Psoas muscle (tissue), 8 donors: Measurements from ENCODE around the gene TTYH1. TPM values are rescaled to one million over a fixed set of nuclear protein-coding genes. Genes with fewer than 3 reads are reported as not detected.

ENCODE experiments used
- ATAC-seq, 4 donors: fragments of 200-7000 bp; cut with Tn5 transposase; one replicate each; pipeline ENCODE4 v1.9.1; 2020; ENCODE audit warnings: moderate library complexity in 3 of 4, mild to moderate bottlenecking in 2 of 4
- DNase-seq, 2 donors: peaks; one replicate each; pipeline ENCODE4 v3.0.0-alpha.2; 2020
- H3K27ac ChIP-seq: fragments of 200-600 bp; one replicate; pipeline ENCODE4 v1.8.0; 2022
- H3K27me3 ChIP-seq, 3 donors: fragments of 200-600 bp in 1 of 3; one replicate each; pipeline versions ENCODE4 v1.6.1 to v1.8.0; 2013 to 2022; ENCODE audit warnings: low read length in 2 of 3, mild to moderate bottlenecking in 2 of 3, moderate library complexity in 1 of 3; ENCODE audit not compliant: insufficient read depth in 3 of 3
- H3K36me3 ChIP-seq, 2 donors: fragments of 200-600 bp in 1 of 2; one replicate each; pipeline versions ENCODE4 v1.6.1 to v1.8.0; 2013 to 2022; ENCODE audit warnings: low read depth in 1 of 2, mild to moderate bottlenecking in 1 of 2, moderate library complexity in 1 of 2; ENCODE audit not compliant: insufficient read depth in 1 of 2
- H3K4me1 ChIP-seq: fragments of 200-600 bp; one replicate; pipeline ENCODE4 v1.8.0; 2022
- H3K4me3 ChIP-seq: fragments of 200-600 bp; one replicate; pipeline ENCODE4 v1.8.0; 2022; ENCODE audit warnings: mild to moderate bottlenecking
- H3K9me3 ChIP-seq: fragments of 200-600 bp; one replicate; pipeline ENCODE4 v1.8.0; 2022
- WGBS, 3 donors: extraction: QIAGEN DNeasy Blood & Tissue Kit; methylation state at CpG; one replicate each; pipeline versions ENCODE4 v1.1.6 to v1.1.7; 2013; 5-methylcytosine and 5-hydroxymethylcytosine counted together
- intact Hi-C, 2 donors: fragments of 100-400 bp; cut with DNase I; formaldehyde crosslinking; loops; one replicate each; pipeline versions ENCODE4 v1.11.0 to v1.14.2; 2022
- polyA plus RNA-seq, 3 donors: library from polyadenylated mRNA; stranded (reverse); fragments of 200-250 nt; gene quantifications; one replicate each; pipeline ENCODE4 v1.2.3, GENCODE V29; 2013
- total RNA-seq, 4 donors: library from RNA; stranded (reverse); fragmentation: NEBNext Ultra II Directional in 2 of 4; extraction: Animal tissue kit (Norgen Biotek cat#: 25700) in 2 of 4; gene quantifications; one replicate each; pipeline versions ENCODE4 v1.2.1 to v1.2.4, GENCODE V29; 2021 to 2023
- TF ChIP-seq, protein P1 (sequence below): fragments of 200-600 bp; IDR thresholded peaks from one replicate; pipeline ENCODE4 v1.8.0; 2022; ENCODE audit warnings: antibody characterized with exemption
- donor health status: healthy with polysubstance abuse.
- donor health status: DM: no; HTN: no; CAD: no; lungs with moderate emphysema.
- donor health status: Bipolar disorder and iron deficiency.
- donor health status: healthy.
- donor health status: DM: yes; HTN: yes; CAD: no.
- donor health status: DM: no; HTN: no; CAD: no.
- donor health status: DM: no; HTN: no; CAD: no.
- donor health status: DM: yes; HTN: yes; CAD: no.

The TTYH1 gene
- total and polyA plus RNA-seq, 7 donors: 0.34 to 1.9 (median 0.52) TPM; not detected in 1

DNA sequence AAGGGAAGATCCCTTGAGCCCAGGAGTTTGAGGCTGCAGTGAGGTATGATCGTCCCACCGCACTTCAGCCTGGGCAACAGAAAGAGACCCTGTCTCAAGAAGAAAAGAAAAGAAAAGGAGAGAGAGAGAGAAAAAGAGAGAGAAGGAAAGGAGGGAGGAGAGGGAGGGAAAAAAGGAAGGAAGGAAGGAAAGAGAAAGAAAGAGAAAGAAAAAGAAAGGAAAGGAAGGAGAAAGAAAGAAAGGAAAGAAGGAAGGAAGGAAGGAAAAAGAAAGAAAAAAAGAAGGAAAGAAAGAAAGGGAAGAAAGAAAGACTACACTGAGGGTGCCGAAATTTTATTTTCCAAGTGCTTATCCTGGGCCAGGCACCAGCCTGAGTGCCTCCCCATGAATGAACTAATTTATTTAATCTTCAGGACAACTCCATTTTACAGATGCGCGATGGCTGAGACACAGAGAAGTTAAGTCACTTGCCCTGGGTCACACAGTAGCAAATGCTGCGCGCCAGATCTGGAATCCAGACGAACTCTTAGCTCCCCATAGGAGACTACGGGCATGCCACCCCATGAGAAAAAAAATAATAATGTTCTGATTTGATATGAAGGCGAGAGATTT is 55.1 kb downstream of the TTYH1 start:
- H3K36me3 ChIP-seq: no peaks in the 10 kb centered on the region
- 67 to 70% (median 69%) methylated on average over 10 of the region's 10 CpGs for WGBS, 3 donors
- TF ChIP-seq, protein P1, sequence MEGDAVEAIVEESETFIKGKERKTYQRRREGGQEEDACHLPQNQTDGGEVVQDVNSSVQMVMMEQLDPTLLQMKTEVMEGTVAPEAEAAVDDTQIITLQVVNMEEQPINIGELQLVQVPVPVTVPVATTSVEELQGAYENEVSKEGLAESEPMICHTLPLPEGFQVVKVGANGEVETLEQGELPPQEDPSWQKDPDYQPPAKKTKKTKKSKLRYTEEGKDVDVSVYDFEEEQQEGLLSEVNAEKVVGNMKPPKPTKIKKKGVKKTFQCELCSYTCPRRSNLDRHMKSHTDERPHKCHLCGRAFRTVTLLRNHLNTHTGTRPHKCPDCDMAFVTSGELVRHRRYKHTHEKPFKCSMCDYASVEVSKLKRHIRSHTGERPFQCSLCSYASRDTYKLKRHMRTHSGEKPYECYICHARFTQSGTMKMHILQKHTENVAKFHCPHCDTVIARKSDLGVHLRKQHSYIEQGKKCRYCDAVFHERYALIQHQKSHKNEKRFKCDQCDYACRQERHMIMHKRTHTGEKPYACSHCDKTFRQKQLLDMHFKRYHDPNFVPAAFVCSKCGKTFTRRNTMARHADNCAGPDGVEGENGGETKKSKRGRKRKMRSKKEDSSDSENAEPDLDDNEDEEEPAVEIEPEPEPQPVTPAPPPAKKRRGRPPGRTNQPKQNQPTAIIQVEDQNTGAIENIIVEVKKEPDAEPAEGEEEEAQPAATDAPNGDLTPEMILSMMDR: no peak
- peaks cover 5% of the 10 kb centered on the region for H3K4me1 ChIP-seq
- peaks cover 0 to 36% (median 8%) of the 10 kb centered on the region in 3 donors for H3K27me3 ChIP-seq
- H3K4me3 ChIP-seq: peak overlapping the region; percentile 58
- H3K9me3 ChIP-seq: no peaks in the 10 kb centered on the region
- intact Hi-C loops: no loop called here
- peak overlapping the region; percentile 74 for H3K27ac ChIP-seq
- DNase-seq (no peak), ATAC-seq (no peak)

DNA sequence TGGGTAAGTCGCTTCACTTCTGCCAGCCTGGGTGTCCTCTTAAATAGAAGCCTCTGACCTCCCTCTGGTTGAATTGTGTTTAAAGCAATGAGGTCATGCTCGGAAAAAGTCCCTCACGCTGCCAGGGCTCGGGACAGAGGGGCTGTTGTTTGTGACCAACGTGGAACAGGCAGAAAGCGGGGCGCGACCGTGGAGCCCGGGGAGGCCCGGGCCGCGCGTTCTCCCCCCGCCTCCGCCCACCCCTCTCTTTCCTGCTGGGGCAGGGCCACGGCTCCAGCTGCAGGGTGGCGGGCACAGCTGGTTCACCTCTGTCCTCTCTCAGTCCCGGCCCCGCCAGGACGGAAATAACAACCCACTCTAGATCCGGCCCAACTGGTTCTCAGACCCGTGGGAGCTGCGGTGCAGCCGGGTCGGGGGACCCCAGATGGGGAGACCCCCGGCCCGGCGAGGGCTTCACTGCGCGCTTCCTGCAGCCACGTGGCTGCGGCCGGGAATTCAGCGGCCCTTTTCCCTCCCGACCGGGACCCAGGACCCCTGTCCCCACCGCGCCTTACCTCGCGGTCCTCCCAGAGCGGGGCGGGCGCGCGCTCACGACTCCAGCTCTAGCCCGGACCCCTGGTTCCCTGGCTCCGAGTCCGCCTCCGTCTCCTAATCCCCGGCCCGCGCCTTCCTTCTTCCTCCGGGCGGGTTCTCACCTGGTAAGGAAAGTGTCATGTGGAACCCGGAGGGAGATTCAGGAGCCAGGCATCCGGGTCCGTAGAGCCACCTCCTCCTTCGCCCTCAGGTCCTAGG is 55.9 kb downstream of the TTYH1 start:
- ATAC-seq: peak in 2 of 4 donors; percentile 27 to 40
- no peaks in the 10 kb centered on the region for H3K9me3 ChIP-seq
- 1 to 2% (median 2%) methylated on average over 53 to 60 of the region's 60 CpGs for whole genome bisulfite sequencing, 3 donors
- H3K27me3 ChIP-seq: peaks cover 0 to 36% (median 8%) of the 10 kb centered on the region in 3 donors
- peak; percentile 24 to 59 for DNase-seq
- no peaks in the 10 kb centered on the region for H3K36me3 ChIP-seq
- peak overlapping the region; percentile 74 for H3K27ac ChIP-seq
- intact Hi-C loops: no loop called here
- H3K4me1 ChIP-seq: peaks cover 5% of the 10 kb centered on the region
- H3K4me3 ChIP-seq: peak overlapping the region; percentile 58
- TF ChIP-seq, protein P1: no peak

DNA sequence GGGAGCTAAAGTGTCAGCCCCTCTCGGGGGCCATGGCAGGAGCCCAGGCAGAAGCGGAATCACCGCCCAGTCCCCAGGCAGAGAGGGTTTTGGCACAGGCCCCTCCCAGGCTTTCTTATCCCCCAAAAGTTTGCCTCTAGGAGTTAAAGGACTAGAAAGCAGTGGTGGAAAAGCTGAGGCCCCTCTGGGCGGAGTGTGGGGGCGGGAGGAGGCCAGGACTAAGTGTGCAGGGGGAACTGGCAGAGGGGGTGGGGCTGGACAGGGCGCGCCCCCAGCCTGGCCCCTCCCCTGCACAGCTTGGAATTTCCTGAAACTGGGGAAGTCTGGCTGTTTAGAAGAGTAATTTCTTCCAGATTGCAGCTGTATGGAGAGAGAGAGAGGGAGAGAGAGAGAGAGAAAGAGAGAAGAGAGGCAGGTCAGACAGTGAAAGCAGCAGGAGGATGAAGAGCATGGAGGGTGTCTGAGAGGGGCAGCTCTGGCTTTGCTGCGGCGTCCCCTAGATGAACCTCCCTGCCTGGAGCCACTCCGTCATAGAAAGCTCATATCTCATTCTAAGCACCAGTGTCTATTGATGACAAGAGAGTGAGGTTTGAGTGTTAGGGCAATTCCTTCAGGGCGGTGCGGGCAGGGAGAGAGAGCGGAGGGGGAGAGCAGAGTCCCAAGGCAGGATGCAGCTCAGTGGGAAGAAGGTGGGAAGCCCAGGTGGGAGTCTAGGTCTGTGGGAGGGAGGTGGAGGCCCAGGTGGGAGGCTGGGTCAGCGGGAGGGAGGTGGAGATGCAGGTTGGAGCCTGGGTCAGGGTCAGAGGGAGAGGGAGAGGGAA is 58.0 kb downstream of the TTYH1 start, which contains the start of gene CDC42EP5:
TSS of gene CDC42EP5 (minus strand) at position 226 of the 821 bp plus-strand sequence. CDS start 7,749 bp downstream, outside the sequence.
- Histone ChIP-seq H3K27ac (peak within 1 kb of the TSS; percentile 30), H3K9me3 (no peaks in the 10 kb centered on the region), H3K27me3 (peaks cover 0 to 36% (median 8%) of the 10 kb centered on the region in 3 donors), H3K36me3 (no peaks in the 10 kb centered on the region), H3K4me3 (peak within 1 kb of the TSS; percentile 55), H3K4me1 (peaks cover 5% of the 10 kb centered on the region)
- intact Hi-C loops: no loop called here
- TF ChIP-seq, protein P1: no peak
- peak; percentile 78 to 81 for DNase-seq
- WGBS, 3 donors: 3 to 11% (median 10%) methylated on average over 14 of the region's 14 CpGs
- ATAC-seq: peak; percentile 43 to 82 (median 73)

DNA sequence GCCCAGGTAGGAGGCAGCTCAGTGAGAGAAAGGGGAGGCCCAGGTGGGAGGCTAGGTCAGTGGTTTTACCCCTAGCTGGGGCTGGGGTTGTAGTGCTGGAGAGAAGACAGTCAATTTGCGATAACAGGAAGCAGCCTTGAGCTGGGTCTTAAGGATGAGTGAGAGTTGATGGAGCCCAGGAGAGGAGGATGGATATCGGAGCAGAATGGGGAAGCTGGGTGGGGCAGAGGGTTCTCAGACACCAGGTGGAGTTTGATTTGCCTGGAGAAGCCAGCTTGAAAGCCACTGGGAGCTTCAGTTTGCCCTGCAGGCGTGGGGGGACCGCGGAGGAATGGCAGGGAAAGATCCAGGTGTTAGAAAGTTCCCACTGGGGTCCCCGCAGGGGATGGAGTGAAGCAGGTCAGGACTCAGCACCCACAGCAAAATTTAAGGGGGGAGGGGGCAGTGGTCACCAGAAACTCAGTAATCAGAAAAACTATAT is 58.7 kb downstream of the TTYH1 start:
- TF ChIP-seq, protein P1: no peak
- DNase-seq (no peak), ATAC-seq (no peak)
- WGBS, 3 donors: 59 to 66% (median 65%) methylated on average over 6 of the region's 6 CpGs
- H3K27ac ChIP-seq: peak overlapping the region; percentile 30
- H3K36me3 ChIP-seq: no peaks in the 10 kb centered on the region
- H3K27me3 ChIP-seq: peaks cover 0 to 34% (median 8%) of the 10 kb centered on the region in 3 donors
- H3K4me3 ChIP-seq: no peak overlapping the region
- intact Hi-C loops: no loop called here
- H3K4me1 ChIP-seq: peaks cover 5% of the 10 kb centered on the region
- no peaks in the 10 kb centered on the region for H3K9me3 ChIP-seq
